ENCODE data around the gene AKT1.
A peak's percentile ranks its signal among the peaks of the same experiment; 100 is the strongest.
"Not testable (repeated sequence)": the region's sequence is repeated elsewhere in the genome, so short reads cannot be mapped to it uniquely, and the experiment has no call there.

Gene AKT1

GRCh38 chr14:104818714-104819161 lies 23.2 kb upstream of the AKT1 start:
- DNase-seq, result no peak

GRCh38 chr14:104817930-104818713 lies 22.6 kb upstream of the AKT1 start:
- no peak for DNase-seq

- no peak for DNase-seq
These were observed 21.0 kb upstream of the AKT1 start for GRCh38 chr14:104816616-104816884.

GRCh38 chr14:104814701-104815100 lies 19.2 kb upstream of the AKT1 start:
- DNase-seq, result not testable (repeated sequence)

- no peak for DNase-seq
These were observed 17.7 kb upstream of the AKT1 start for GRCh38 chr14:104813286-104813685.

GRCh38 chr14:104810316-104810715 lies 14.8 kb upstream of the AKT1 start:
- DNase-seq, result no peak

- no peak for DNase-seq
These were observed 12.9 kb upstream of the AKT1 start for GRCh38 chr14:104808456-104808855.

GRCh38 chr14:104806625-104807465 lies 11.3 kb upstream of the AKT1 start:
- no peak for DNase-seq

GRCh38 chr14:104805941-104806624 lies 10.5 kb upstream of the AKT1 start:
- DNase-seq, result no peak

GRCh38 chr14:104805326-104805678 lies 9.8 kb upstream of the AKT1 start:
- no peak for DNase-seq

- no peak for DNase-seq
These were observed 9.2 kb upstream of the AKT1 start for GRCh38 chr14:104804481-104805325.

GRCh38 chr14:104803912-104804410 lies 8.4 kb upstream of the AKT1 start:
- DNase-seq, result no peak

- DNase-seq, result no peak
These were observed 7.8 kb upstream of the AKT1 start for GRCh38 chr14:104803280-104803911.

GRCh38 chr14:104802394-104803184 lies 7.0 kb upstream of the AKT1 start:
- no peak for DNase-seq

GRCh38 chr14:104801520-104802393 lies 6.2 kb upstream of the AKT1 start:
- no peak for DNase-seq

- DNase-seq, result peak in 3 of 4 experiments; percentile 19 to 59 (median 58)
These were observed 5.4 kb upstream of the AKT1 start, which contains the start of gene ZBTB42 for GRCh38 chr14:104800771-104801519. ZBTB42 (plus strand) TSS chr14:104801101; CDS start chr14:104801198, 97 bp downstream.

GRCh38 chr14:104800015-104800770 lies 4.6 kb upstream of the AKT1 start:
- peak; percentile 35 to 82 (median 58) for DNase-seq

GRCh38 chr14:104799244-104800014 lies 3.9 kb upstream of the AKT1 start:
- no peak for DNase-seq
